Colonic mucosa (tissue), 4 donors: ENCODE results near the gene TEX22. TPM values are rescaled to one million over a fixed set of nuclear protein-coding genes. Genes with fewer than 3 reads are reported as not detected.
A peak's percentile ranks its signal among the peaks of the same experiment; 100 is the strongest.

Source experiments
- DNase-seq: peaks from one replicate; pipeline ENCODE4 v3.0.0-alpha.2; 2020
- H3K27ac ChIP-seq: fragments of 200-600 bp; one replicate; pipeline ENCODE4 v1.8.0; 2021
- H3K27me3 ChIP-seq: fragments of 200-600 bp; one replicate; pipeline ENCODE4 v1.8.0; 2021
- H3K36me3 ChIP-seq: fragments of 200-600 bp; one replicate; pipeline ENCODE4 v1.8.0; 2021
- H3K4me1 ChIP-seq: fragments of 200-600 bp; one replicate; pipeline ENCODE4 v1.8.0; 2021; ENCODE audit warnings: mild to moderate bottlenecking
- H3K4me3 ChIP-seq: fragments of 200-600 bp; one replicate; pipeline ENCODE4 v1.8.0; 2021
- H3K9ac ChIP-seq, 2 donors: one replicate each; pipeline ENCODE4 v1.7.0; 2013; ENCODE audit warnings: control low read depth in 2 of 2, low read depth in 2 of 2, low read length in 2 of 2
- H3K9me3 ChIP-seq: fragments of 200-600 bp; one replicate; pipeline ENCODE4 v1.8.0; 2021
- intact Hi-C: fragments of 100-400 bp; cut with DNase I; formaldehyde crosslinking; loops from one replicate; pipeline ENCODE4 v1.14.1; 2022
- total RNA-seq, 2 donors: library from RNA; stranded (reverse); fragmentation: NEBNext Ultra II Directional in 1 of 2; extraction: Animal tissue kit (Norgen Biotek cat#: 25700) in 1 of 2; gene quantifications; one replicate each; pipeline ENCODE4 v1.2.1, GENCODE V29; 2021
- TF ChIP-seq, protein P1 (sequence below): fragments of 200-600 bp; IDR thresholded peaks from one replicate; pipeline ENCODE4 v1.8.0; 2022; ENCODE audit warnings: antibody characterized with exemption, mild to moderate bottlenecking
- donor health status: healthy.
- donor health status: DM: no; HTN: no; CAD: no.
- donor health status: DM: no; HTN: no; CAD: no.

TEX22 gene
- total RNA-seq, 2 donors from 2014 or later: 1.4 to 2.4 TPM

DNA sequence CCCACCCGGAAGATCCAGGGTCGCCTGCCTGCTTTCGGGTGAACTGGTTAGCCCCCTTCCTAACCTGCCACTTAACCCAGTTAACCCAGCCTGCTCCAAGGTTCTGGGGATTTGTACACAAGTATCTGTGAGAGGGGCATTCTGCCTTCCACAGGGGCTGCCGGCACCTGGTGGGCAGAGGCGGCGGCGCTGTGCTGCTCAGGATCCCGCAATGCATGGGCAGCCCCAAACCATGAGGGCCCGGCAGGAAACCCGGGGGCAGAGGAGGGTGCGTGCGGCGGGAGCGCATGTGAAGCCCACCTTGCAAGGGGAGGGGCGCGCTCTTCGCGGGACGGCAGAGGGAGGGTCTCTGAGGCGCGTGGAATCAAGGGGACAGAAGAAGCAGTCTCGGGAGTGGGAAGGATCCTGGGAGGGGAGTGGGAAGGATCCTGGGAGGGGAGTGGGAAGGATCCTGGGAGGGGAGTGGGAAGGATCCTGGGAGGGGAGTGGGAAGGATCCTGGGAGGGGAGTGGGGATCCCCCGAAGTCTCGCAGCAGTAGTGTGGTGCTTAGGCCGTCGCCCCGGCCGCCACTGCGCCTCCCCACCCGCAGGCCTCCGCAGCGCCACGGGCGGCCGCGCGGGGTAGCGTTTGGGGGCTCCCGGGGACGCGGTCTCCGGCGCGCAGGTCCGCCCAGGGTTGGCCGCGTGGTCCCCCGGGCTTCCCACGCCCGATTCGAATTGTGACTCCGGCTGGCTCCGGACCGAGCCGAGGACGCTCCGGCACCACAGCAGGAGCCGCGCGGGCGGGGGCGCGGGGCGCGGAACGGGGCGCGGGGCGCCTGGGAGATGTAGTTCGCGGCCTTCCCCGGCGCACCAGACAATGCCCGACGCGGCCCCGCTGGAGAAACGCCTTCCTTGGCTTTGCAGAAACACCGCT lies 16.4 kb downstream of the TEX22 start:
- peak overlapping the region; percentile 32 for H3K27ac ChIP-seq
- TF ChIP-seq, protein P1, sequence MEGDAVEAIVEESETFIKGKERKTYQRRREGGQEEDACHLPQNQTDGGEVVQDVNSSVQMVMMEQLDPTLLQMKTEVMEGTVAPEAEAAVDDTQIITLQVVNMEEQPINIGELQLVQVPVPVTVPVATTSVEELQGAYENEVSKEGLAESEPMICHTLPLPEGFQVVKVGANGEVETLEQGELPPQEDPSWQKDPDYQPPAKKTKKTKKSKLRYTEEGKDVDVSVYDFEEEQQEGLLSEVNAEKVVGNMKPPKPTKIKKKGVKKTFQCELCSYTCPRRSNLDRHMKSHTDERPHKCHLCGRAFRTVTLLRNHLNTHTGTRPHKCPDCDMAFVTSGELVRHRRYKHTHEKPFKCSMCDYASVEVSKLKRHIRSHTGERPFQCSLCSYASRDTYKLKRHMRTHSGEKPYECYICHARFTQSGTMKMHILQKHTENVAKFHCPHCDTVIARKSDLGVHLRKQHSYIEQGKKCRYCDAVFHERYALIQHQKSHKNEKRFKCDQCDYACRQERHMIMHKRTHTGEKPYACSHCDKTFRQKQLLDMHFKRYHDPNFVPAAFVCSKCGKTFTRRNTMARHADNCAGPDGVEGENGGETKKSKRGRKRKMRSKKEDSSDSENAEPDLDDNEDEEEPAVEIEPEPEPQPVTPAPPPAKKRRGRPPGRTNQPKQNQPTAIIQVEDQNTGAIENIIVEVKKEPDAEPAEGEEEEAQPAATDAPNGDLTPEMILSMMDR: peak; percentile 69
- no peaks in the 10 kb centered on the region for H3K36me3 ChIP-seq
- intact Hi-C loops: no loop called here
- peak; percentile 40 for DNase-seq
- peaks cover 20% of the 10 kb centered on the region for H3K27me3 ChIP-seq
- H3K9me3 ChIP-seq: no peaks in the 10 kb centered on the region
- H3K4me1 ChIP-seq: peaks cover 12% of the 10 kb centered on the region
- H3K4me3 ChIP-seq: peak overlapping the region; percentile 53
- peak overlapping the region in 1 of 2 donors; percentile 52 for H3K9ac ChIP-seq

DNA sequence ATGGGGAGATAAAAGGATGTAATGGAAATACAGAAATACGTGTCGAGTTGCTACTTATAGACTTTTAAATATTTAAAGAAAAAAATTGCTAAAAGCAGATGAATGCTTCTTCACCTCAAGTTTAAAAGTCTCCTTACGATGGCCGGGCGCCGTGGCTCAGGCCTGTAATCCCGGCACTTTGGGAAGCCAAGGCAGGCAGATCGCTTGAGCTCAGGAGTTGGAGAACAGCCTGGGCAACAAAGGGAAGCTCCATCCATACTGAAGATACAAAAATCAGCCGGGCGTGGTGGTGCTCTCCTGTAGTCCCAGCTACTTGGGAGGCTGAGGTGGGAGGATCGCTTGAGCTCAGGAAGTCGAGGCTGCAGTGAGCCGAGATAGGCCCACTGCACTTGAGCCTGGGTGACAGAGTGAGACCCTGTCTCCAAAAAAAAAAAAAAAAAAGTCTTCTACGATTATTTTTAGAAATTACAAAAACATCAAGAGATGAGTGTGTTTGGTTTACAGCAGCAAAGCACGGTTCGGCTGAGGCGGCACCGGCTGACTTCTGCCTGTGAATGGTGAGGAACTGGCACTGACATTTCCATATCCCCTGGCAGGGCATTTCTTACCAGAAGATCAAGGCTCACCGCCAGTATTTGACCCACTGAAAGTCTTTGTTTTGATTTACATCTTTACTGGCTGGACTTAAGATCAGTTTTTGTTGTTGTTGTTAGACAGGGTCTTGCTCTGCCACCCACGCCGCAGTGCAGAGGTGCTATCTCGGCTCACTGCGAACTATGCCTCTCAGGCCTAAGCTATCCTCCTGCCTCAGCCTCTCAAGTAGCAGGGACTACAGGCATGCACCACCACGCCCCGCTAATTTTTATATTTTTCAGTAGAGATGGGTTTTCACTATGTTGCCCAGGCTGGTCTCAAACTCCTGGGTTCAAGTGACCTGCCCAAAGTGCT lies 17.4 kb downstream of the TEX22 start:
- no peak overlapping the region for H3K27ac ChIP-seq
- H3K9ac ChIP-seq: peak overlapping the region in 1 of 2 donors; percentile 24
- no peaks in the 10 kb centered on the region for H3K9me3 ChIP-seq
- H3K4me3 ChIP-seq: peak overlapping the region; percentile 53
- H3K36me3 ChIP-seq: no peaks in the 10 kb centered on the region
- H3K27me3 ChIP-seq: peaks cover 10% of the 10 kb centered on the region
- peaks cover 16% of the 10 kb centered on the region for H3K4me1 ChIP-seq
- no peak for DNase-seq
- TF ChIP-seq, protein P1: no peak
- intact Hi-C loops: no loop called here

DNA sequence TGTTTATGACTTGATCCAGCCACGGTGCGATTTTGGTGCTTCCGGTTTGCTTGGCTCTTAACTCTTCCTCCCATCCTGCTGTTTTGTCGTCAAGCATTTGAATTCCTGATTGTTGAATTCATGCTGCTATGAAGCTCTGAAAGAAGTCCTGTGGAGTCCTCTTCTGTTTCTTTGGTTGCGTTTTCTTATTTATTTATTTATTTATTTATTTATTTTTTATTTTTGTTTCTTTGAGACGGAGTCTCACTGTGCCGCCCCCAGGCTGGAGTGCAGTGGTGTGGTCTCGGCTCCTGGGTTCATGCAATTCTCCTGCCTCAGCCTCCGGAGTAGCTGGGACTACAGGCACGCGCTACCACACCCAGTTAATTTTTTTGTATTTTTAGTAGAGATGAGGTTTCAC lies 18.3 kb downstream of the TEX22 start:
- Histone ChIP-seq H3K9me3 (no peaks in the 10 kb centered on the region), H3K27me3 (peaks cover 4% of the 10 kb centered on the region), H3K4me3 (no peak overlapping the region), H3K27ac (no peak overlapping the region), H3K36me3 (no peaks in the 10 kb centered on the region), H3K4me1 (peaks cover 16% of the 10 kb centered on the region), H3K9ac (no peak overlapping the region)
- TF ChIP-seq, protein P1: no peak
- intact Hi-C loops: no loop called here
- DNase-seq: no peak

DNA sequence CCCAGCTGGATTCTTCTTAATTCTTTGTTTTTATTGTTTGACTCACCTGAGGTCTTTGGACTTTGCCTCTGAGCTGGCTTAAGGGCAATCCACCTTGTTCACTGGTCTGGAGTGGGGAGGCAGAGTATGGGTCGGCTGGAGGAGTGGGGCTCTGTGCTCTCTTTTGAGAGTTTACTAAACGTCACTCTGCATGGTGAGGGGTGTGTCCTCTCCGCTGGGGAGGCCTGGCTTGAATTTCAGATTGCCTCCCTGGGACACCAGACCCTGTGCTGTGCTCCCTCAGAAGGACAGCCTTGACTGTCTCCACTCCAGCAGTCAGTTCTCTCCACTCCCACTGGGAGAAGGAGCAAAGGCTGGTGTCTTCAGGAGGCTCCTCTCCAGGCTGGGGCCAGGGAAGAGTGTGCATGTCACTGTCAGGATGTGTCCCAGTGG lies 19.4 kb downstream of the TEX22 start:
- Histone ChIP-seq H3K27me3 (no peaks in the 10 kb centered on the region), H3K27ac (no peak overlapping the region), H3K9me3 (no peaks in the 10 kb centered on the region), H3K36me3 (no peaks in the 10 kb centered on the region), H3K4me3 (no peak overlapping the region), H3K4me1 (peaks cover 16% of the 10 kb centered on the region), H3K9ac (no peak overlapping the region)
- intact Hi-C loops: no loop called here
- DNase-seq: no peak
- TF ChIP-seq, protein P1: no peak
